K562 (cell line): ENCODE results near the gene CRCP.

ENCODE experiments used
- BRCA1 ChIP-seq, 2 experiments: fragments of 450-650 bp in 1 of 2; sonication (generic) in 1 of 2; formaldehyde crosslinking in 1 of 2; IDR thresholded peaks; 2 replicates each; pipeline versions ENCODE4 v1.5.0 to v1.6.1; 2017 to 2020; ENCODE audit warnings: mild to moderate bottlenecking in 1 of 2, missing genetic modification reagents in 1 of 2
- CBX2 ChIP-seq: fragments of 200-600 bp; sonication (generic); IDR thresholded peaks from one replicate; pipeline ENCODE4 v1.6.1; 2012; ENCODE audit warnings: mild to moderate bottlenecking, low read length, inconsistent platforms; ENCODE audit not compliant: insufficient read depth, poor library complexity, severe bottlenecking
- EZH2 ChIP-seq: IDR thresholded peaks from 2 replicates; pipeline ENCODE4 v1.6.1; 2012; ENCODE audit warnings: low read depth, mild to moderate bottlenecking, inconsistent platforms, low read length, borderline replicate concordance
- FOXA1 ChIP-seq: fragments of 450-650 bp; IDR thresholded peaks from 2 replicates; pipeline ENCODE4 v1.6.1; 2016; ENCODE audit warnings: mild to moderate bottlenecking, borderline replicate concordance
- HIVEP1 ChIP-seq: fragments of 250-450 bp; sonication (Bioruptor Pico); IDR thresholded peaks from 2 replicates; pipeline ENCODE4 v1.4.0; 2020; ENCODE audit warnings: mild to moderate bottlenecking
- POLR2AphosphoS2 ChIP-seq: IDR thresholded peaks from 2 replicates; pipeline ENCODE4 v1.6.1; 2012; ENCODE audit warnings: low read length, improper control_type of control experiment
- TARDBP ChIP-seq: fragments of 450-650 bp; IDR thresholded peaks from 2 replicates; pipeline ENCODE4 v1.6.1; 2016
- TEAD1 ChIP-seq, 2 experiments: fragments of 450-650 bp in 1 of 2; sonication (generic) in 1 of 2; formaldehyde crosslinking; IDR thresholded peaks; 2 replicates each; pipeline versions ENCODE4 v1.4.0 to v1.8.0; 2020 to 2022; ENCODE audit warnings: mild to moderate bottlenecking in 2 of 2, missing genetic modification reagents in 1 of 2
- ZBTB33 ChIP-seq: sonication (generic); formaldehyde crosslinking; IDR thresholded peaks from 2 replicates; pipeline ENCODE4 v1.8.1; 2023; ENCODE audit warnings: mild to moderate bottlenecking, missing genetic modification reagents
- ZEB2 ChIP-seq: fragments of 450-650 bp; IDR thresholded peaks from 2 replicates; pipeline ENCODE4 v1.6.1; 2016
- ZFP36 ChIP-seq: fragments of 150-350 bp; IDR thresholded peaks from 2 replicates; pipeline ENCODE4 v1.6.1; 2018; ENCODE audit warnings: low read length, low read depth; ENCODE audit not compliant: partially characterized antibody
- ZNF143 ChIP-seq: sonication (generic); formaldehyde crosslinking; IDR thresholded peaks from 2 replicates; pipeline ENCODE4 v1.9.0; 2022; ENCODE audit warnings: mild to moderate bottlenecking, missing genetic modification reagents
- ZNF407 ChIP-seq: fragments of 450-650 bp; IDR thresholded peaks from 2 replicates; pipeline ENCODE4 v1.6.1; 2016; ENCODE audit warnings: low read depth
- ZNF740 ChIP-seq, 3 experiments: fragments of 200-800 bp in 1 of 3; sonication (Bioruptor generic) in 1 of 3; sonication (generic) in 1 of 3; formaldehyde crosslinking in 1 of 3; IDR thresholded peaks; 2 replicates each; pipeline versions ENCODE4 v1.6.1 to v1.8.0; 2016 to 2022; ENCODE audit warnings: mild to moderate bottlenecking in 2 of 3, missing compliant biosample characterization in 2 of 3, missing genetic modification characterization in 2 of 3, missing genetic modification reagents in 1 of 3

- TF ChIP-seq ZEB2 = no peak
- no peak for TF ChIP-seq CBX2
- TF ChIP-seq FOXA1 = no peak
- no peak for TF ChIP-seq POLR2AphosphoS2
- TF ChIP-seq TEAD1 (CRISPR knock-in tag; IDR thresholded peaks at IDR 0.05) = peak in 1 of 2 experiments; percentile 69; a peak in 1 of 4 replicates
- no peak for TF ChIP-seq ZNF407
- TF ChIP-seq ZNF740 (CRISPR knock-in tag; IDR thresholded peaks at IDR 0.05) = peak; percentile 71; the same call in 1 of the 2 replicates
- no peak for TF ChIP-seq ZNF740 (tag; IDR thresholded peaks at IDR 0.05)
- no peak for TF ChIP-seq ZNF143
- no peak for TF ChIP-seq TARDBP
- TF ChIP-seq BRCA1 (IDR thresholded peaks at IDR 0.05) = no peak
- no peak for TF ChIP-seq BRCA1 (CRISPR knock-in tag; IDR thresholded peaks at IDR 0.05)
- TF ChIP-seq EZH2 = no peak
- no peak for TF ChIP-seq HIVEP1
- no peak for TF ChIP-seq ZFP36
- peak; percentile 47; the same call in 1 of the 2 replicates for TF ChIP-seq ZBTB33
Observed at GRCh38 chr7:66075590-66076461, 38.8 kb upstream of the CRCP start, which contains the start of gene ASL.
